GM12878 (cell line): ENCODE measurements around the gene SRPK2. TPM values are rescaled to one million over a fixed set of nuclear protein-coding genes. Genes with fewer than 3 reads are reported as not detected.

ENCODE experiments used
- CUX1 ChIP-seq: IDR thresholded peaks from 2 replicates; pipeline ENCODE4 v1.6.1; 2012; ENCODE audit warnings: improper control_type of control experiment, low read depth, low read length; ENCODE audit not compliant: insufficient replicate concordance
- ELK1 ChIP-seq: IDR thresholded peaks from 2 replicates; pipeline ENCODE4 v1.6.1; 2012; ENCODE audit warnings: low read depth, low read length, improper control_type of control experiment
- FOXK2 ChIP-seq: fragments of 450-650 bp; IDR thresholded peaks from 2 replicates; pipeline ENCODE4 v1.6.1; 2017; ENCODE audit warnings: mild to moderate bottlenecking, moderate library complexity
- SMAD5 ChIP-seq: IDR thresholded peaks from 2 replicates; pipeline ENCODE4 v1.6.1; 2016; ENCODE audit warnings: antibody characterized with exemption, low read depth
- ZZZ3 ChIP-seq: IDR thresholded peaks from 2 replicates; pipeline ENCODE4 v1.6.1; 2011; ENCODE audit warnings: low read depth; ENCODE audit not compliant: control insufficient read depth, insufficient read length
- polyA plus RNA-seq, 11 experiments: library from polyadenylated mRNA; depleted of rRNA in 4 of 11; unstranded in 6 of 11; stranded (reverse) in 5 of 11; fragments of >200 nt; fragmentation: Nextera tagmentation in 4 of 11; fragmentation: Illumina TruSeq in 1 of 11; extraction: Ambion mirVana in 4 of 11; extraction: Trizol in 1 of 11; gene quantifications; 1 replicate in 1 of 11; 2 replicates in 10 of 11; pipeline versions ENCODE4 v1.2.1 to v1.2.3, GENCODE V29; 2011 to 2016; ENCODE audit warnings: inconsistent platforms in 2 of 11, missing spikeins in 2 of 11, low read depth in 1 of 11
- total RNA-seq, 4 experiments: library from RNA; depleted of rRNA in 3 of 4; stranded (reverse); fragments of >200 nt in 3 of 4; fragmentation: Illumina TruSeq in 1 of 4; extraction: Trizol in 1 of 4; gene quantifications; 2 replicates each; pipeline versions ENCODE4 v1.2.1 to v1.2.3, GENCODE V29; 2013 to 2021

SRPK2 gene
- total and polyA plus RNA-seq, 10 of the 15 experiments (the other 5 are each of a cell fraction or from before 2014, with no cell fraction given) = 13.2 to 32.8 (median 24.5) TPM

- TF ChIP-seq CUX1 (no peak), ZZZ3 (no peak), ELK1 (no peak), SMAD5 (no peak), FOXK2 (no peak)
- TF ChIP-seq, all 136 proteins: peak for 0
These were observed 10.8 kb downstream of the SRPK2 start (continued) for GRCh38 chr7:105377903-105378302.
